ENCODE results near the gene RNF152.

DNA sequence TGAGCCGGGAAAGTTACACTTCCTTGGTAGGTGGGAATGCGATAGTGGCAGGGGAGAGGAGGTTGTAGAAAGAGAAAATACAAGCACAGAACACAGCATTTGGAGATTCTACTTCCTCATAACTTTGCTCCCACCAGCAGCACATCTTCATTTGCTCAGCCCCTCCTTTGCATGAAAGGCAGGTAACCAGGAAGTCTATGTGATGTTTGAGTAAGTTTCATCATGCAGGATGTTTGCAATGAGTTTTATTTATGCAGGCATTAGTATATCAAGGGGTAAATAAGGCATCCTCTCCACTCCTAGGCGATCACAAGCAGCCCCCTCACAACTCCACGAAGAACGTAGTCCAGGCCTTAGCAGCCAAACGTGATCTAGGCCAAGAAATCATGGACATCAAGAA is 5.0 kb downstream of the RNF152 start:
- TF ChIP-seq, protein P1, sequence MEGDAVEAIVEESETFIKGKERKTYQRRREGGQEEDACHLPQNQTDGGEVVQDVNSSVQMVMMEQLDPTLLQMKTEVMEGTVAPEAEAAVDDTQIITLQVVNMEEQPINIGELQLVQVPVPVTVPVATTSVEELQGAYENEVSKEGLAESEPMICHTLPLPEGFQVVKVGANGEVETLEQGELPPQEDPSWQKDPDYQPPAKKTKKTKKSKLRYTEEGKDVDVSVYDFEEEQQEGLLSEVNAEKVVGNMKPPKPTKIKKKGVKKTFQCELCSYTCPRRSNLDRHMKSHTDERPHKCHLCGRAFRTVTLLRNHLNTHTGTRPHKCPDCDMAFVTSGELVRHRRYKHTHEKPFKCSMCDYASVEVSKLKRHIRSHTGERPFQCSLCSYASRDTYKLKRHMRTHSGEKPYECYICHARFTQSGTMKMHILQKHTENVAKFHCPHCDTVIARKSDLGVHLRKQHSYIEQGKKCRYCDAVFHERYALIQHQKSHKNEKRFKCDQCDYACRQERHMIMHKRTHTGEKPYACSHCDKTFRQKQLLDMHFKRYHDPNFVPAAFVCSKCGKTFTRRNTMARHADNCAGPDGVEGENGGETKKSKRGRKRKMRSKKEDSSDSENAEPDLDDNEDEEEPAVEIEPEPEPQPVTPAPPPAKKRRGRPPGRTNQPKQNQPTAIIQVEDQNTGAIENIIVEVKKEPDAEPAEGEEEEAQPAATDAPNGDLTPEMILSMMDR (conservative IDR thresholded peaks at IDR 0.05 in 1 of 2, IDR thresholded peaks at IDR 0.05 in 1 of 2; ENCODE audit: extremely low read depth in 1 of 2, insufficient read depth in 1 of 2, low read depth in 1 of 2, low read length in 2 of 2): no peak
- TF ChIP-seq EZH2 (IDR thresholded peaks at IDR 0.05; ENCODE audit: borderline replicate concordance, low read length): no peak

Measured in mammary epithelial cell (primary cell).